H9 (cell line): ENCODE results near the gene RSF1. TPM values are rescaled to one million over a fixed set of nuclear protein-coding genes. Genes with fewer than 3 reads are reported as not detected.

Experiments used
- DNase-seq: peaks from one replicate; pipeline ENCODE4 v3.0.0-alpha.2; 2017
- H2AFZ ChIP-seq: one replicate; pipeline ENCODE4 v1.6.1; 2013; ENCODE audit warnings: mild to moderate bottlenecking, low read length, control low read depth, moderate library complexity
- H2AK5ac ChIP-seq: 2 replicates; pipeline ENCODE4 v1.6.1; 2013; ENCODE audit warnings: low read length, control low read depth, mixed read lengths; ENCODE audit not compliant: insufficient read length
- H2BK120ac ChIP-seq: one replicate; pipeline ENCODE4 v1.6.1; 2013; ENCODE audit warnings: low read depth, mild to moderate bottlenecking, low read length, control low read depth, inconsistent platforms; ENCODE audit not compliant: poor library complexity, severe bottlenecking
- H2BK12ac ChIP-seq: 2 replicates; pipeline ENCODE4 v1.6.1; 2013; ENCODE audit warnings: low read length, control low read depth, mixed read lengths, low read depth; ENCODE audit not compliant: insufficient read length
- H2BK15ac ChIP-seq: 2 replicates; pipeline ENCODE4 v1.6.1; 2013; ENCODE audit warnings: low read depth, low read length, control low read depth
- H2BK20ac ChIP-seq: one replicate; pipeline ENCODE4 v1.6.1; 2013; ENCODE audit warnings: low read depth, mild to moderate bottlenecking, low read length, control low read depth, inconsistent platforms; ENCODE audit not compliant: poor library complexity, severe bottlenecking
- H2BK5ac ChIP-seq: 2 replicates; pipeline ENCODE4 v1.6.1; 2013; ENCODE audit warnings: low read length, control low read depth, mixed read lengths; ENCODE audit not compliant: insufficient read length
- H3K14ac ChIP-seq: 2 replicates; pipeline ENCODE4 v1.6.1; 2013; ENCODE audit warnings: low read length, control low read depth; ENCODE audit not compliant: insufficient read depth
- H3K18ac ChIP-seq: 2 replicates; pipeline ENCODE4 v1.6.1; 2013; ENCODE audit warnings: low read depth, mild to moderate bottlenecking, mixed read lengths, low read length, control low read depth; ENCODE audit not compliant: insufficient read length
- H3K23ac ChIP-seq: 2 replicates; pipeline ENCODE4 v1.6.1; 2013; ENCODE audit warnings: low read length, control low read depth, mixed read lengths, low read depth; ENCODE audit not compliant: insufficient read length
- H3K23me2 ChIP-seq: 2 replicates; pipeline ENCODE4 v1.6.1; 2013; ENCODE audit warnings: low read depth, mild to moderate bottlenecking, mixed read lengths, low read length, control low read depth; ENCODE audit not compliant: insufficient read length, poor library complexity, severe bottlenecking
- H3K27ac ChIP-seq: 2 replicates; pipeline ENCODE4 v1.5.1; 2013; ENCODE audit warnings: low read length, control low read depth, mixed read lengths, low read depth; ENCODE audit not compliant: insufficient read length
- H3K27me3 ChIP-seq: 2 replicates; pipeline ENCODE4 v1.6.1; 2013; ENCODE audit warnings: low read length, control low read depth, inconsistent platforms; ENCODE audit not compliant: insufficient read depth
- H3K4ac ChIP-seq: 2 replicates; pipeline ENCODE4 v1.6.1; 2013; ENCODE audit warnings: low read depth, mild to moderate bottlenecking, control low read depth, inconsistent platforms, low read length, moderate library complexity
- H3K4me1 ChIP-seq: 2 replicates; pipeline ENCODE4 v1.6.1; 2013; ENCODE audit warnings: low read length, control low read depth, inconsistent platforms; ENCODE audit not compliant: insufficient read depth
- H3K4me2 ChIP-seq: 2 replicates; pipeline ENCODE4 v1.6.1; 2013; ENCODE audit warnings: low read length, control low read depth, mixed read lengths; ENCODE audit not compliant: insufficient read length, insufficient read depth
- H3K56ac ChIP-seq: 2 replicates; pipeline ENCODE4 v1.6.1; 2013; ENCODE audit warnings: low read depth, mild to moderate bottlenecking, mixed read lengths, low read length, control low read depth; ENCODE audit not compliant: insufficient read length
- H3K79me1 ChIP-seq: 2 replicates; pipeline ENCODE4 v1.6.1; 2013; ENCODE audit warnings: low read depth, mild to moderate bottlenecking, moderate library complexity, low read length, control low read depth, inconsistent platforms; ENCODE audit not compliant: insufficient read depth, poor library complexity, severe bottlenecking
- H3K79me2 ChIP-seq: 2 replicates; pipeline ENCODE4 v1.6.1; 2013; ENCODE audit warnings: low read length, control low read depth, inconsistent platforms; ENCODE audit not compliant: insufficient read depth
- H3K9ac ChIP-seq: 2 replicates; pipeline ENCODE4 v1.6.1; 2013; ENCODE audit warnings: low read length, control low read depth, mixed read lengths; ENCODE audit not compliant: insufficient read length; ENCODE audit errors: extremely low read depth
- H3K9me3 ChIP-seq: one replicate; pipeline ENCODE4 v1.6.1; 2013; ENCODE audit warnings: low read depth, low read length, inconsistent platforms; ENCODE audit not compliant: control insufficient read depth
- H3T11ph ChIP-seq: one replicate; pipeline ENCODE4 v1.6.1; 2013; ENCODE audit warnings: mild to moderate bottlenecking, low read length, control low read depth, inconsistent platforms
- H4K20me1 ChIP-seq: one replicate; pipeline ENCODE4 v1.6.1; 2013; ENCODE audit not compliant: control insufficient read depth, insufficient read length, insufficient read depth
- H4K5ac ChIP-seq: 2 replicates; pipeline ENCODE4 v1.6.1; 2013; ENCODE audit warnings: low read depth, mild to moderate bottlenecking, mixed read lengths, low read length, control low read depth; ENCODE audit not compliant: insufficient read length
- H4K8ac ChIP-seq: replicated peaks from 2 replicates; pipeline ENCODE4 v1.6.1; 2013; ENCODE audit warnings: low read length, control low read depth, mixed read lengths, low read depth; ENCODE audit not compliant: insufficient read length
- H4K91ac ChIP-seq: 2 replicates; pipeline ENCODE4 v1.6.1; 2013; ENCODE audit warnings: low read depth, mild to moderate bottlenecking, moderate library complexity, mixed read lengths, low read length, control low read depth; ENCODE audit not compliant: insufficient read length
- H3K27ac Mint-ChIP-seq, 3 experiments: 2 replicates in 2 of 3; 3 replicates in 1 of 3; pipeline ENCODE4 v1.8.0; 2020 to 2021; ENCODE audit warnings: mixed read lengths in 3 of 3, mild to moderate bottlenecking in 1 of 3, moderate library complexity in 1 of 3
- H3K27me3 Mint-ChIP-seq: 2 replicates; pipeline ENCODE4 v1.8.0; 2021; ENCODE audit warnings: low read depth, mild to moderate bottlenecking, moderate library complexity, mixed read lengths
- H3K36me3 Mint-ChIP-seq, 3 experiments: 2 replicates in 2 of 3; 3 replicates in 1 of 3; pipeline ENCODE4 v1.8.0; 2020 to 2021; ENCODE audit warnings: low read depth in 3 of 3, mixed read lengths in 3 of 3; ENCODE audit not compliant: insufficient read depth in 1 of 3
- H3K4me1 Mint-ChIP-seq, 2 experiments: 2 replicates each; pipeline ENCODE4 v1.8.0; 2020; ENCODE audit warnings: mixed read lengths in 2 of 2
- H3K4me3 Mint-ChIP-seq, 2 experiments: 2 replicates in 1 of 2; 3 replicates in 1 of 2; pipeline ENCODE4 v1.8.0; 2020 to 2021; ENCODE audit warnings: mild to moderate bottlenecking in 2 of 2, mixed read lengths in 2 of 2, moderate library complexity in 1 of 2
- H3K9me3 Mint-ChIP-seq, 2 experiments: 2 replicates in 1 of 2; 3 replicates in 1 of 2; pipeline ENCODE4 v1.8.0; 2020; ENCODE audit warnings: mild to moderate bottlenecking in 2 of 2, mixed read lengths in 2 of 2, moderate library complexity in 1 of 2
- CTCF ChIP-seq: fragments of 200-600 bp; sonication (generic); conservative IDR thresholded peaks from 3 replicates; pipeline ENCODE4 v1.8.0; 2021; ENCODE audit warnings: antibody characterized with exemption, mild to moderate bottlenecking
- WGBS: extraction: QIAGEN DNeasy Blood & Tissue Kit; methylation state at CpG from one replicate; pipeline ENCODE4 v1.1.7; 2013; ENCODE audit warnings: missing lambda C conversion rate, low lambda C conversion rate, mixed read lengths; ENCODE audit not compliant: insufficient read length; ENCODE audit errors: extremely low coverage; 5-methylcytosine and 5-hydroxymethylcytosine counted together
- total RNA-seq: library from RNA; stranded (reverse); gene quantifications from 2 replicates; pipeline ENCODE4 v1.2.1, GENCODE V29; 2021

Gene RSF1
- total RNA-seq, 1 experiment from 2014 or later: 82.6 TPM

DNA sequence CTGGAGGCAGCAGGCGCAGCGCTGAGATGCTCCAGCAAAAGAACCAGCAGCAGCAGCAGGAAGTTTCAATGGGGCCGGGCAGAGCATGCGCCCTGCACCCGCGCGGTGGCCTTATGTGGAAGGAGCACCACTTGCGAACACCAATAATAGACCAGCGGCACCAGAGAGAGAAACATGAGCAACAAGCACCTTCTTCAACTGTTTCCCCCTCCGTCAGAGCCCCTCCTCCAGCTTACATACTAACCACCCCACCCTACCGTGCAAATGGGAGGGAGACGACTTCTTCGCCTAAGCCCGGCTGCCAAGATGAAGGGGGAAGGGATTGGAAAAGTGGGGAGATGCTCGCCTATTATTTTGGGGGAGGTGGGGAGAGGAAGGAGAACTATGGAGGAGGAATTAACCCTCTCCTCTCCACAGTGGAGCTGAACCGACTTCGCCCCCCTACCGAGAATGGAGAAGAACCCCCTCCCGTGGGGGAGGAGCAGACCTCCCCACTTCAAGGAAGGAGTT is 1.1 kb downstream of the RSF1 start:
- Histone ChIP-seq H3K27ac (peak overlapping the region; percentile 55), H2BK15ac (no peak overlapping the region), H3K56ac (no peak overlapping the region), H2BK12ac (no peak overlapping the region), H2BK120ac (no peak overlapping the region), H3K4me2 (peak overlapping the region; percentile 80), H3K4me1 (no peaks in the 10 kb centered on the region), H2AFZ (no peak overlapping the region), H3K9ac (peak overlapping the region; percentile 94), H3K27me3 (no peaks in the 10 kb centered on the region), H3K18ac (peak overlapping the region; percentile 15), H3K79me2 (peaks cover 28% of the 10 kb centered on the region), H4K20me1 (no peaks in the 10 kb centered on the region), H3K79me1 (no peaks in the 10 kb centered on the region), H3K4ac (no peak overlapping the region), H2BK20ac (no peak overlapping the region), H4K5ac (no peak overlapping the region), H4K8ac (no peak overlapping the region), H4K91ac (no peak overlapping the region), H3K23ac (no peak overlapping the region), H3T11ph (no peak overlapping the region), H3K14ac (peak overlapping the region; percentile 33; the same call in 1 of the 2 replicates), H3K23me2 (peaks cover 5% of the 10 kb centered on the region), H2BK5ac (no peak overlapping the region), H3K9me3 (no peaks in the 10 kb centered on the region), H2AK5ac (no peak overlapping the region)
- Mint-ChIP-seq H3K27ac (peak overlapping the region; percentile 94 to 99 (median 99)), H3K9me3 (peaks cover 0 to 12% of the 10 kb centered on the region in 2 experiments; a peak in 3 of 5 replicates), H3K36me3 (peaks cover 8 to 19% (median 16%) of the 10 kb centered on the region in 3 experiments), H3K27me3 (no peaks in the 10 kb centered on the region; the same call in 1 of the 2 replicates), H3K4me3 (peak overlapping the region; percentile 93 to 99), H3K4me1 (peaks cover 8 to 18% of the 10 kb centered on the region in 2 experiments)
- DNase-seq: peak; percentile 91
- WGBS: no CpG with 5 or more reads among the region's 19 CpGs
- no peak for TF ChIP-seq CTCF
